Skeletal muscle cell (primary cell): Measurements from ENCODE around the gene DISC1.

Experiments
- DNase-seq: peaks from one replicate; pipeline ENCODE4 v3.0.0-alpha.2; 2010; ENCODE audit warnings: low read depth
- H3K4me3 ChIP-seq: 2 replicates; pipeline ENCODE4 v1.5.1; 2011; ENCODE audit warnings: low read depth, mild to moderate bottlenecking, control low read depth, low read length, moderate library complexity

DISC1 gene

GRCh38 chr1:231983588-231984193 lies 357.1 kb downstream of the DISC1 start:
- no peak for DNase-seq
- H3K4me3 ChIP-seq: no peak overlapping the region

- no peak for DNase-seq
- no peak overlapping the region for H3K4me3 ChIP-seq
Measured at GRCh38 chr1:231985296-231986023, 358.9 kb downstream of the DISC1 start.

GRCh38 chr1:231986631-231987336 lies 360.2 kb downstream of the DISC1 start:
- DNase-seq: no peak
- no peak overlapping the region for H3K4me3 ChIP-seq

GRCh38 chr1:231990388-231990787 lies 363.8 kb downstream of the DISC1 start:
- no peak for DNase-seq
- no peak overlapping the region for H3K4me3 ChIP-seq

GRCh38 chr1:231991231-231991630 lies 364.6 kb downstream of the DISC1 start:
- H3K4me3 ChIP-seq: no peak overlapping the region
- no peak for DNase-seq

GRCh38 chr1:231993968-231994455 lies 367.4 kb downstream of the DISC1 start:
- no peak overlapping the region for H3K4me3 ChIP-seq
- DNase-seq: no peak

GRCh38 chr1:231998791-231999190 lies 372.2 kb downstream of the DISC1 start:
- no peak overlapping the region for H3K4me3 ChIP-seq
- DNase-seq: no peak

GRCh38 chr1:232005300-232005699 lies 378.7 kb downstream of the DISC1 start:
- no peak for DNase-seq
- H3K4me3 ChIP-seq: no peak overlapping the region

GRCh38 chr1:232009741-232010140 lies 383.2 kb downstream of the DISC1 start:
- DNase-seq: no peak
- H3K4me3 ChIP-seq: no peak overlapping the region

- no peak for DNase-seq
- no peak overlapping the region for H3K4me3 ChIP-seq
Measured at GRCh38 chr1:232011961-232012360, 385.4 kb downstream of the DISC1 start.

GRCh38 chr1:232012773-232013386 lies 386.3 kb downstream of the DISC1 start:
- no peak overlapping the region for H3K4me3 ChIP-seq
- DNase-seq: peak; percentile 76

- no peak overlapping the region for H3K4me3 ChIP-seq
- DNase-seq: no peak
Measured at GRCh38 chr1:232014941-232015340, 388.4 kb downstream of the DISC1 start.

GRCh38 chr1:232016616-232017015 lies 390.0 kb downstream of the DISC1 start:
- DNase-seq: no peak
- H3K4me3 ChIP-seq: no peak overlapping the region

GRCh38 chr1:232017057-232017456 lies 390.5 kb downstream of the DISC1 start:
- no peak overlapping the region for H3K4me3 ChIP-seq
- DNase-seq: no peak

- H3K4me3 ChIP-seq: no peak overlapping the region
- no peak for DNase-seq
Measured at GRCh38 chr1:232017759-232018158, 391.2 kb downstream of the DISC1 start.

- no peak overlapping the region for H3K4me3 ChIP-seq
Measured at GRCh38 chr1:232018231-232019025, 391.8 kb downstream of the DISC1 start.

GRCh38 chr1:232019026-232019340 lies 392.4 kb downstream of the DISC1 start:
- H3K4me3 ChIP-seq: no peak overlapping the region
- no peak for DNase-seq

More at GRCh38 chr1:232018231-232019025, 391.8 kb downstream of the DISC1 start:
- DNase-seq: no peak

- no peak for DNase-seq
- H3K4me3 ChIP-seq: no peak overlapping the region
Measured at GRCh38 chr1:232020352-232020751, 393.8 kb downstream of the DISC1 start.

- H3K4me3 ChIP-seq: no peak overlapping the region
- no peak for DNase-seq
Measured at GRCh38 chr1:232029315-232029714, 402.7 kb downstream of the DISC1 start.
